SU-DHL-6 (cell line): ENCODE results near the gene PLP2.

Experiments used
- CTCF ChIP-seq: fragments of 200-600 bp; sonication (generic); IDR thresholded peaks from one replicate; pipeline ENCODE4 v1.5.1; 2017; ENCODE audit warnings: antibody characterized with exemption, mild to moderate bottlenecking, low read length, moderate library complexity; ENCODE audit not compliant: insufficient read depth, poor library complexity, severe bottlenecking
- EZH2phosphoT487 ChIP-seq: fragments of 200-600 bp; sonication (generic), shearing (Covaris generic); conservative IDR thresholded peaks from 2 replicates; pipeline ENCODE4 v1.6.1; 2018; ENCODE audit warnings: mild to moderate bottlenecking, antibody characterized with exemption, low read length, moderate library complexity, mixed read lengths

GRCh38 chrX:49187526-49187925 lies 15.8 kb downstream of the PLP2 start:
- TF ChIP-seq CTCF (no peak), EZH2phosphoT487 (no peak)
